HCT116 (cell line): ENCODE results near the gene SLC41A1. TPM values are rescaled to one million over a fixed set of nuclear protein-coding genes. Genes with fewer than 3 reads are reported as not detected.
"Not testable (repeated sequence)": the region's sequence is repeated elsewhere in the genome, so short reads cannot be mapped to it uniquely, and the experiment has no call there.

Source experiments
- ATAC-seq: fragments of 200-7000 bp; cut with Tn5 transposase; 2 replicates; pipeline ENCODE4 v1.9.1; 2020; ENCODE audit warnings: mild to moderate bottlenecking, moderate library complexity
- BruUV-seq: library from RNA; stranded (reverse); fragments of 400-500 nt; replicated peaks from 2 replicates; lab custom pipeline; 2021; lab: Mats Ljungman, UMichigan
- CTCF ChIA-PET: fragments of 300-600 bp; sonication (Branson Sonifier 250); formaldehyde crosslinking; loops from one replicate; lab custom pipeline; 2021; ENCODE audit warnings: antibody characterized with exemption; lab: Charles Lee
- POLR2A ChIA-PET: fragments of 300-600, 350-600 bp; sonication (Branson Sonifier 250); formaldehyde crosslinking; loops from one replicate; lab custom pipeline; 2021; ENCODE audit warnings: antibody characterized with exemption; lab: Charles Lee
- RAD21 ChIA-PET, 2 experiments: fragments of 300-600 bp; sonication (Branson Sonifier 250); formaldehyde crosslinking; loops; one replicate each; lab custom pipeline; 2023; ENCODE audit warnings: low total read pairs in 2 of 2; ENCODE audit not compliant: uncharacterized antibody in 2 of 2, unreplicated experiment in 2 of 2, low non-redundant PET in 1 of 2; lab: Charles Lee
- DNase-seq: peaks from one replicate; pipeline ENCODE4 v3.0.0-alpha.2; 2010; ENCODE audit warnings: low read depth, low spot score
- H2AFZ ChIP-seq: fragments of 200-600 bp; shearing (Covaris generic), sonication (generic); 2 replicates; pipeline ENCODE4 v1.6.1; 2017; ENCODE audit warnings: low read depth, mixed run types, mixed read lengths, antibody characterized with exemption, low read length; ENCODE audit not compliant: poor library complexity, severe bottlenecking
- H3K27ac ChIP-seq: 2 replicates; pipeline ENCODE4 v1.5.1; 2012; ENCODE audit warnings: low read depth, low read length
- H3K27me3 ChIP-seq: fragments of 200-600 bp; sonication (generic); 2 replicates; pipeline ENCODE4 v1.6.1; 2016; ENCODE audit warnings: mixed run types, low read length, mixed read lengths; ENCODE audit not compliant: insufficient read depth
- H3K36me3 ChIP-seq, 2 experiments: fragments of 200-500 bp in 1 of 2; fragments of 200-600 bp in 1 of 2; sonication (Bioruptor generic) in 1 of 2; sonication (generic) in 1 of 2; 2 replicates each; pipeline versions ENCODE4 v1.5.1 to v1.6.1; 2014 to 2016; ENCODE audit warnings: low read length in 2 of 2, inconsistent platforms in 1 of 2, mixed read lengths in 1 of 2, mixed run types in 1 of 2; ENCODE audit not compliant: insufficient read depth in 2 of 2, control insufficient read depth in 1 of 2
- H3K4me1 ChIP-seq, 2 experiments: fragments of 200-600 bp in 1 of 2; sonication (generic) in 1 of 2; 2 replicates each; pipeline versions ENCODE4 v1.5.1 to v1.6.1; 2012 to 2017; ENCODE audit warnings: low read length in 2 of 2, inconsistent platforms in 1 of 2, mild to moderate bottlenecking in 1 of 2, mixed read lengths in 1 of 2, mixed run types in 1 of 2, moderate library complexity in 1 of 2; ENCODE audit not compliant: insufficient read depth in 2 of 2, control insufficient read depth in 1 of 2
- H3K4me2 ChIP-seq: fragments of 200-600 bp; sonication (generic); 2 replicates; pipeline ENCODE4 v1.6.1; 2017; ENCODE audit warnings: mixed run types, low read length, mixed read lengths
- H3K4me3 ChIP-seq, 2 experiments: fragments of 200-600 bp in 1 of 2; sonication (generic) in 1 of 2; replicated peaks in 1 of 2; 2 replicates each; pipeline ENCODE4 v1.5.1; 2011 to 2016; ENCODE audit warnings: low read length in 2 of 2, control low read depth in 1 of 2, low read depth in 1 of 2, mild to moderate bottlenecking in 1 of 2, mixed read lengths in 1 of 2, mixed run types in 1 of 2
- H3K79me2 ChIP-seq: fragments of 200-600 bp; sonication (generic); 2 replicates; pipeline ENCODE4 v1.6.1; 2017; ENCODE audit warnings: mild to moderate bottlenecking, mixed run types, low read length, moderate library complexity, mixed read lengths; ENCODE audit not compliant: insufficient read depth
- H3K9ac ChIP-seq: fragments of 200-600 bp; sonication (generic); 2 replicates; pipeline ENCODE4 v1.6.1; 2016; ENCODE audit warnings: low read length, mixed read lengths
- H3K9me2 ChIP-seq: fragments of 200-600 bp; sonication (generic), shearing (Covaris generic); 2 replicates; pipeline ENCODE4 v1.6.1; 2017; ENCODE audit warnings: mixed run types, mild to moderate bottlenecking, moderate library complexity; ENCODE audit not compliant: insufficient read depth
- H3K9me3 ChIP-seq, 2 experiments: fragments of 200-500 bp in 1 of 2; fragments of 200-600 bp in 1 of 2; sonication (Bioruptor generic) in 1 of 2; sonication (generic) in 1 of 2; 2 replicates each; pipeline ENCODE4 v1.6.1; 2014 to 2017; ENCODE audit warnings: low read length in 2 of 2, mixed read lengths in 2 of 2, inconsistent platforms in 1 of 2, low read depth in 1 of 2, mild to moderate bottlenecking in 1 of 2, mixed run types in 1 of 2, moderate library complexity in 1 of 2; ENCODE audit not compliant: control insufficient read depth in 1 of 2, insufficient read depth in 1 of 2
- H4K20me1 ChIP-seq: fragments of 200-600 bp; sonication (generic), shearing (Covaris generic); 2 replicates; pipeline ENCODE4 v1.6.1; 2017; ENCODE audit warnings: mixed run types, mild to moderate bottlenecking, moderate library complexity; ENCODE audit not compliant: insufficient read depth
- CBX3 ChIP-seq: IDR thresholded peaks from 2 replicates; pipeline ENCODE4 v1.6.1; 2012; ENCODE audit warnings: low read depth
- CEBPB ChIP-seq: IDR thresholded peaks from 2 replicates; pipeline ENCODE4 v1.6.1; 2012; ENCODE audit warnings: low read depth
- EGR1 ChIP-seq: IDR thresholded peaks from 2 replicates; pipeline ENCODE4 v1.6.1; 2012; ENCODE audit warnings: low read depth
- ELF1 ChIP-seq: IDR thresholded peaks from 2 replicates; pipeline ENCODE4 v1.6.1; 2012; ENCODE audit warnings: low read depth, borderline replicate concordance
- EZH2 ChIP-seq: fragments of 200-600 bp; sonication (generic); IDR thresholded peaks from 2 replicates; pipeline ENCODE4 v1.6.1; 2017; ENCODE audit warnings: antibody characterized with exemption, mixed run types
- EZH2phosphoT487 ChIP-seq: fragments of 200-600 bp; IDR thresholded peaks from 2 replicates; pipeline ENCODE4 v1.6.1; 2018; ENCODE audit warnings: antibody characterized with exemption, borderline replicate concordance
- FOSL1 ChIP-seq: IDR thresholded peaks from 2 replicates; pipeline ENCODE4 v1.6.1; 2012; ENCODE audit warnings: low read depth
- JUND ChIP-seq: IDR thresholded peaks from 2 replicates; pipeline ENCODE4 v1.6.1; 2012
- POLR2A ChIP-seq: IDR thresholded peaks from 2 replicates; pipeline ENCODE4 v1.7.0; 2011; ENCODE audit warnings: borderline replicate concordance; ENCODE audit not compliant: insufficient read depth, insufficient read length; ENCODE audit errors: extremely low read depth
- POLR2AphosphoS5 ChIP-seq: IDR thresholded peaks from 2 replicates; pipeline ENCODE4 v1.6.1; 2011; ENCODE audit warnings: mild to moderate bottlenecking, low read depth, low read length, moderate library complexity
- RAD21 ChIP-seq: IDR thresholded peaks from 2 replicates; pipeline ENCODE4 v1.6.1; 2012; ENCODE audit warnings: low read depth, mild to moderate bottlenecking
- SIN3A ChIP-seq: IDR thresholded peaks from 2 replicates; pipeline ENCODE4 v1.6.1; 2012; ENCODE audit warnings: low read depth
- SRF ChIP-seq: IDR thresholded peaks from 2 replicates; pipeline ENCODE4 v1.6.1; 2012; ENCODE audit warnings: low read depth
- TCF7L2 ChIP-seq: IDR thresholded peaks from 2 replicates; pipeline ENCODE4 v1.7.0; 2011; ENCODE audit warnings: borderline replicate concordance, inconsistent platforms; ENCODE audit not compliant: insufficient read depth, insufficient read length; ENCODE audit errors: extremely low read depth
- YY1 ChIP-seq: IDR thresholded peaks from 2 replicates; pipeline ENCODE4 v1.6.1; 2011; ENCODE audit warnings: low read length, low read depth, moderate library complexity, mild to moderate bottlenecking; ENCODE audit not compliant: insufficient replicate concordance; ENCODE audit errors: extremely low read depth
- ZNF274 ChIP-seq: fragments of 200-500 bp; sonication (Bioruptor generic); IDR thresholded peaks from 2 replicates; pipeline ENCODE4 v1.6.1; 2014; ENCODE audit warnings: mild to moderate bottlenecking, low read depth, low read length, inconsistent platforms
- intact Hi-C: fragments of 100-400 bp; cut with micrococcal nuclease; formaldehyde crosslinking; loops from 2 replicates; pipeline ENCODE4 v1.10.0; 2022
- total RNA-seq: library from RNA; stranded (reverse); gene quantifications from one replicate; pipeline ENCODE4 v1.2.1, GENCODE V29; 2021; ENCODE audit not compliant: unreplicated experiment
- TF ChIP-seq, protein P1 (sequence below): IDR thresholded peaks from 2 replicates; pipeline ENCODE4 v1.6.1; 2011; ENCODE audit warnings: mild to moderate bottlenecking, low read length, moderate library complexity; ENCODE audit not compliant: insufficient replicate concordance; ENCODE audit errors: extremely low read depth
- TF ChIP-seq, protein P2 (sequence below): IDR thresholded peaks from 2 replicates; pipeline ENCODE4 v1.6.1; 2012
- TF ChIP-seq, protein P3 (sequence below), 3 experiments: fragments of 200-600 bp in 1 of 3; sonication (generic) in 1 of 3; IDR thresholded peaks in 2 of 3; conservative IDR thresholded peaks in 1 of 3; 2 replicates each; pipeline ENCODE4 v1.5.1; 2012 to 2017; ENCODE audit warnings: low read depth in 2 of 3, low read length in 2 of 3, antibody characterized with exemption in 1 of 3, borderline replicate concordance in 1 of 3, control low read depth in 1 of 3, mild to moderate bottlenecking in 1 of 3, mixed read lengths in 1 of 3, mixed run types in 1 of 3, moderate library complexity in 1 of 3; ENCODE audit not compliant: insufficient read depth in 1 of 3

SLC41A1 gene
- total RNA-seq, 1 experiment from 2014 or later, result 35.9 TPM

DNA sequence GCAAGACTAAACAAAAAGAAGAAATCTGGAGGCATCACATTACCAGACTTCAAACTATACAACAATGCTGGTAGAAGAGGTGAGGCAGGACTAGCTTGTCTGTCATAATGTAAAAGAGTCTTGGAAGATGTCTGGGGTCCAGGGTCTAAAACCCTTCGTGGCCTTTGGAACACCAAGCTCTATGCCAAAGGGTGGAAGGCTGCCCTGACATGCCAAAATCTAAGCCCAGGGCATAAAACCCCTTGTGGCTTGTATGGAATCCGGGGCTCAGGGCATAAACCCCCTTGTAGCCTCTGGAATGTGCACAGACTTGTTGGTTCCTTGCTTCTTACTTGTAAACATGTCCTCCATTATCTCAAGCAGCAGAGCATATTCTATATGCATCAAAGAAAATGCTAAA lies 44.5 kb upstream of the SLC41A1 start:
- H3K9ac ChIP-seq, H3K27ac ChIP-seq, CTCF ChIA-PET, POLR2A ChIA-PET, RAD21 ChIA-PET, H4K20me1 ChIP-seq, H3K9me2 ChIP-seq, H3K27me3 ChIP-seq, H3K4me3 ChIP-seq, H3K79me2 ChIP-seq, BruUV-seq, intact Hi-C loops, H3K4me1 ChIP-seq, H2AFZ ChIP-seq, ATAC-seq, H3K9me3 ChIP-seq, H3K4me2 ChIP-seq, H3K36me3 ChIP-seq, DNase-seq: not testable (repeated sequence)

DNA sequence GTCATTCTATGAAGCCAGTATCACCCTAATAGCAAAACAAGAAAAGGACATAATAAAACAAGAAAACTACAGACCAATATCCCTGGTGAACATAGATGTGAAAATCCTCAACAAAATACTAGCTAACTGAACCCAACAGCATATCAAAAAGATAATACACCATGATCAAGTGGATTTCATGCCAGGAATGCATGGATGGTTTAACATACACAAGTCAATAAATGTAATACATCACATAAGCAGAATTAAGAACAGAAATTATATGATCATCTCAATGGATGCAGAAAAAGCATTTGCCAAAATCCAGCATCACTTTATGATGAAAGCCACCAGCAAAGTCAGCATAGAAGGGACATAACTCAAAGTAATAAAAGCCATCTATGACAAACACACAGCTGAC lies 43.4 kb upstream of the SLC41A1 start:
- no peak overlapping the region for H3K27ac ChIP-seq
- ChIA-PET POLR2A (no interaction called here), CTCF (no interaction called here), RAD21 (no interaction called here)
- ATAC-seq (no peak), DNase-seq (no peak)
- intact Hi-C loops, result no loop called here
- no peak overlapping the region for H3K4me3 ChIP-seq
- H3K4me2 ChIP-seq, result no peak overlapping the region
- no peaks in the 10 kb centered on the region for H3K27me3 ChIP-seq
- no peak overlapping the region for H3K9ac ChIP-seq
- H3K9me3 ChIP-seq, result no peaks in the 10 kb centered on the region
- H3K79me2 ChIP-seq, result no peaks in the 10 kb centered on the region
- H2AFZ ChIP-seq, result no peak overlapping the region
- no peaks in the 10 kb centered on the region for H4K20me1 ChIP-seq
- BruUV-seq, result no TSS peak
- H3K9me2 ChIP-seq, result no peaks in the 10 kb centered on the region
- no peaks in the 10 kb centered on the region for H3K36me3 ChIP-seq
- H3K4me1 ChIP-seq, result no peaks in the 10 kb centered on the region
- TF ChIP-seq SRF (no peak), EZH2phosphoT487 (no peak), FOSL1 (no peak), TCF7L2 (no peak), RAD21 (no peak), EZH2 (no peak), POLR2AphosphoS5 (no peak), ELF1 (no peak), SIN3A (no peak), CBX3 (no peak), CEBPB (no peak), EGR1 (no peak), ZNF274 (no peak), POLR2A (no peak), YY1 (no peak), JUND (no peak)
- TF ChIP-seq, protein P1, sequence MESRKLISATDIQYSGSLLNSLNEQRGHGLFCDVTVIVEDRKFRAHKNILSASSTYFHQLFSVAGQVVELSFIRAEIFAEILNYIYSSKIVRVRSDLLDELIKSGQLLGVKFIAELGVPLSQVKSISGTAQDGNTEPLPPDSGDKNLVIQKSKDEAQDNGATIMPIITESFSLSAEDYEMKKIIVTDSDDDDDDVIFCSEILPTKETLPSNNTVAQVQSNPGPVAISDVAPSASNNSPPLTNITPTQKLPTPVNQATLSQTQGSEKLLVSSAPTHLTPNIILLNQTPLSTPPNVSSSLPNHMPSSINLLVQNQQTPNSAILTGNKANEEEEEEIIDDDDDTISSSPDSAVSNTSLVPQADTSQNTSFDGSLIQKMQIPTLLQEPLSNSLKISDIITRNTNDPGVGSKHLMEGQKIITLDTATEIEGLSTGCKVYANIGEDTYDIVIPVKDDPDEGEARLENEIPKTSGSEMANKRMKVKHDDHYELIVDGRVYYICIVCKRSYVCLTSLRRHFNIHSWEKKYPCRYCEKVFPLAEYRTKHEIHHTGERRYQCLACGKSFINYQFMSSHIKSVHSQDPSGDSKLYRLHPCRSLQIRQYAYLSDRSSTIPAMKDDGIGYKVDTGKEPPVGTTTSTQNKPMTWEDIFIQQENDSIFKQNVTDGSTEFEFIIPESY, result no peak
- TF ChIP-seq, protein P2, sequence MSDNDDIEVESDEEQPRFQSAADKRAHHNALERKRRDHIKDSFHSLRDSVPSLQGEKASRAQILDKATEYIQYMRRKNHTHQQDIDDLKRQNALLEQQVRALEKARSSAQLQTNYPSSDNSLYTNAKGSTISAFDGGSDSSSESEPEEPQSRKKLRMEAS, result no peak
- TF ChIP-seq, protein P3, sequence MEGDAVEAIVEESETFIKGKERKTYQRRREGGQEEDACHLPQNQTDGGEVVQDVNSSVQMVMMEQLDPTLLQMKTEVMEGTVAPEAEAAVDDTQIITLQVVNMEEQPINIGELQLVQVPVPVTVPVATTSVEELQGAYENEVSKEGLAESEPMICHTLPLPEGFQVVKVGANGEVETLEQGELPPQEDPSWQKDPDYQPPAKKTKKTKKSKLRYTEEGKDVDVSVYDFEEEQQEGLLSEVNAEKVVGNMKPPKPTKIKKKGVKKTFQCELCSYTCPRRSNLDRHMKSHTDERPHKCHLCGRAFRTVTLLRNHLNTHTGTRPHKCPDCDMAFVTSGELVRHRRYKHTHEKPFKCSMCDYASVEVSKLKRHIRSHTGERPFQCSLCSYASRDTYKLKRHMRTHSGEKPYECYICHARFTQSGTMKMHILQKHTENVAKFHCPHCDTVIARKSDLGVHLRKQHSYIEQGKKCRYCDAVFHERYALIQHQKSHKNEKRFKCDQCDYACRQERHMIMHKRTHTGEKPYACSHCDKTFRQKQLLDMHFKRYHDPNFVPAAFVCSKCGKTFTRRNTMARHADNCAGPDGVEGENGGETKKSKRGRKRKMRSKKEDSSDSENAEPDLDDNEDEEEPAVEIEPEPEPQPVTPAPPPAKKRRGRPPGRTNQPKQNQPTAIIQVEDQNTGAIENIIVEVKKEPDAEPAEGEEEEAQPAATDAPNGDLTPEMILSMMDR (IDR thresholded peaks at IDR 0.05 in 2 of 3, conservative IDR thresholded peaks at IDR 0.05 in 1 of 3; ENCODE audit: borderline replicate concordance in 1 of 3, insufficient read depth in 1 of 3, low read depth in 2 of 3, low read length in 2 of 3), result no peak
